GM19438 (cell line): ENCODE measurements around the gene KLHDC10.
A peak's percentile ranks its signal among the peaks of the same experiment; 100 is the strongest.
"Not testable (repeated sequence)": the region's sequence is repeated elsewhere in the genome, so short reads cannot be mapped to it uniquely, and the experiment has no call there.

Source experiments
- ATAC-seq: cut with Tn5 transposase; IDR thresholded peaks from one replicate; pipeline ENCODE4 v1.9.1; 2021; ENCODE audit warnings: low read depth; ENCODE audit not compliant: unreplicated experiment

The KLHDC10 gene

GRCh38 chr7:130071701-130072622 lies 1.6 kb downstream of the KLHDC10 start:
- ATAC-seq, result peak; percentile 39

DNA sequence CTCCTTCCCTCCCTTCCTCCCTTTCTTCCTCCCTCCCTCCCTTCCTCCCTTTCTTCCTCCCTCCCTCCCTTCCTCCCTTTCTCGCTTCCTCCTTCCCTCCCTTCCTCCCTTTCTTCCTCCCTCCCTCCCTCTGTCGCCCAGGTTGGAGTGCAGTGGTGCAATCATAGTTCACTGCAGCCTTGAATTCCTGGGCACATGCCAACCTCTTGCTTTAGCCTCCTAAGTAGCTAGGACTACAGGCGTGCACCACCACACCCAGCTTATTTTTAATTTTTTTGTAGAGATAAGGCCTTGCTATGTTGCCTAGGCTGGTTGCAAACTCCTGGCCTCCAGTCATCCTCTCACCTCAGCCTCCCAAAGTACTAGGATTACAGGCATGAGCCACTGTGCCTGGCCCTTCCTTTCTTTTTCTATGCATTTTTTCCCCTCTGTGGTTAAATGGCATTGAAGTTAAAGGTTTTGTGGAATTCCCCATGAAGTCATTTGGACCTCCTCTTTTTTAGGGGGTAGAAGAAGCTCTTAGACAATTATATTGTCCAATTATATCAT lies 9.6 kb downstream of the KLHDC10 start:
- no peak for ATAC-seq

DNA sequence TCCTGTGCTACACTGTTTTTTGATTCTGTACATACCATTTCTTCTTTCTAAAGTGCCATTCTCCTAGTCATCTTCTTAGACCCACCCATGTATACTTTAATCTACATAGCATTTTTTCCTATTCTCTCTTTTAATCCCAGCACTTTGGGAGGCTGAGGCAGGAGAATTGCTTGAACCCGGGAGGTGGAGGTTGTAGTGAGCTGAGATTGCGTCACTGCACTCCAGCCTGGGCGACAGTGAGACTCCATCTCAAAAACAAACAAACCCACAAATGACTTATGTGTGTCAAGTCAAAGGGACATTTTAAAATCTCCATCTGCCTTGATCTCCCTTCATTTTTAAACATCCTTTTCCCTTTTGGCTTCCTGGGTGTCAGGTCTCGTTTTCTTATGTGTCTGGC lies 13.2 kb downstream of the KLHDC10 start:
- ATAC-seq, result not testable (repeated sequence)

DNA sequence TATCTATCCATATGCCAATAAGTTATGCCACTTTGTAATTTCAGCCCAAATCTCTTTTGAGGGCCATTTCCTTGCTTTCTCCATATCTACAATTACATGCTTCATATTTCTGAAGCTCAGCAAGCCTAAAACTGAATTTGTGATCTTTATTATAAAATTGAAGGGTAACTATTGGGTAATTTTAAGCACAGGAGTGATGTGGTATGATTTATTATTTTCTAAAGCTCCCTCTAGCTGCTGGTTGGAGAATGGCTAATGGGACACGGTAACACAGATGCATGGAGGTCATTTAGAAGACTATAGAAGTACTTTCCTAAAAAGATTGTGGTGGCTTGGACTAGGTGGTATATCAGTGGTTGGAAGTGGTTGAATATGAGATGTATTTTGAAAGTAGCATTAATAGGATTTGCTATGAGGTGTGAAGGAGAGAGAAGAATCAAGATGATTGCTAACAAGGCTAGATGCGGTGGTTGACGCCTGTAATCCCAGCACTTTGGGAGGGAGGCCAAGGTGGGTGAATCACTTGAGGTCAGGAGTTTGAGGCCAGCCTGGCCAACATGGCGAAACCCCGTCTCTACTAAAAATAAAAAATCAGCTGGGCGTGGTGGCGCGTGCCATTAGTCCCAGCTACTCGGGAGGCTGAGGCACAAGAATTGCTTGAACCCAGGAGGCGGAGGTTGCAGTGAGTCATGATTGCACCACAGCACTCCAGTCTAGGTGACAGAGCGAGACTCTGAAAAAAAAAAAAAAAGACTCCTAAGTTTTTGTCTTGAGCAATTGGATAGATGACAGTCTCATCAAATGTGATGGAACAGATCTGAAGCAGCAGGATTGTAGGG lies 13.9 kb downstream of the KLHDC10 start:
- no peak for ATAC-seq

GRCh38 chr7:130085235-130085634 lies 14.9 kb downstream of the KLHDC10 start:
- ATAC-seq, result not testable (repeated sequence)

DNA sequence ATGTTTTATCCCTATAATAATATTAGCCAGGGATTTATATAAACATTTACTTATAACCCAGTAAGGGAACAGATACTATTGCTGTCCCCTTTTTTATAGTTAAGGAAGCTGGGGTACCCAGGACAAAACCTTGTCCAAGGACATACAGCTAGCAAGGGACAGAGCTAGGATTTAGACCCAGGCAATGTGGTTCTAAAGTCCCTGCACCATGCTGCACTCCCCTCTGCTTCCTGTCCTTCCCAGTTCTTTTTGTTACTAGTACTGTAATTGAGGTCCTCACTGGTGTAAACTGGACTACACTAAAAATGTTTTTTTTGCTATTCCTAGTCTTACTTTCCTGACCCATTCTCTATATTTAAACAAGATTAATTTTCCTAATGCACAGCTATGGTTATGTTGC lies 16.6 kb downstream of the KLHDC10 start:
- ATAC-seq, result no peak

DNA sequence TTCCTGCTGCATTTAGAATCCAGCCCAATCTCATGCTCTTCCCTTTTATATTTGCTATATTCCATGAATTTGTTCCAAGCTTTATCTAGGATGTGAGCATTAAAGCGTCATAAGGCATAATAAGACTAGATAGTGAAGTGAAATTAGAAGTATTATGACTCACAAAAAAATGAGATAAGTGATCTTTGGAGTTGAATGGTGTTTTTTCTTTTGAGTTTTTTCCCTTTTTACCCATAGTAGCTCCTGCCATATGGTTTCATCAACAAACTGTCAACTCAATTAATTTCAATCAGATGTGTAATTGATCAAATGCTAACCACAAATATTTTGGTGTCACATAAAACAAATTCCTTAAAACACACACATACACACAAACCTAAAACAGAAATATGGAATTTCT lies 17.0 kb downstream of the KLHDC10 start:
- ATAC-seq, result no peak

GRCh38 chr7:130090745-130091532 lies 20.6 kb downstream of the KLHDC10 start:
- no peak for ATAC-seq

DNA sequence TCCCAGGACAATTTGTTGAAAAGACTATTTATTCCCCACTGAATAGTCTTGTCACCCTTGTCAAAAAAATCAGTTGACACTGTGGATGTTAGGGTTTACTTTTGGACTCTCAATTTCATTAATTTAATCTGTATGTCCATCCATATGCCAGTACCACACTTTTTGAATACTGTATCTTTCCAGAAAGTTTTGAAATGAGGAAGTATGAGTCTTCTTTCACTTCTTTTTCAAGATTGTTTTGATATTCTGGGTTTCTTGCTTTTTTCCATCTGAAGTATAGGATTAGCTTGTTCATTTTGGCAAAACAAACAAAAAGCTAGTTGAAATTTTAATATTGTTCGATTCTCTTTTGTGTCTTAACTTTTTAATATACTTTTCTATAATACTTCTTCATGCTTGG lies 21.7 kb downstream of the KLHDC10 start:
- no peak for ATAC-seq

- ATAC-seq, result no peak
Observed at GRCh38 chr7:130092598-130092997, 22.3 kb downstream of the KLHDC10 start.

GRCh38 chr7:130095812-130096211 lies 25.5 kb downstream of the KLHDC10 start:
- no peak for ATAC-seq

DNA sequence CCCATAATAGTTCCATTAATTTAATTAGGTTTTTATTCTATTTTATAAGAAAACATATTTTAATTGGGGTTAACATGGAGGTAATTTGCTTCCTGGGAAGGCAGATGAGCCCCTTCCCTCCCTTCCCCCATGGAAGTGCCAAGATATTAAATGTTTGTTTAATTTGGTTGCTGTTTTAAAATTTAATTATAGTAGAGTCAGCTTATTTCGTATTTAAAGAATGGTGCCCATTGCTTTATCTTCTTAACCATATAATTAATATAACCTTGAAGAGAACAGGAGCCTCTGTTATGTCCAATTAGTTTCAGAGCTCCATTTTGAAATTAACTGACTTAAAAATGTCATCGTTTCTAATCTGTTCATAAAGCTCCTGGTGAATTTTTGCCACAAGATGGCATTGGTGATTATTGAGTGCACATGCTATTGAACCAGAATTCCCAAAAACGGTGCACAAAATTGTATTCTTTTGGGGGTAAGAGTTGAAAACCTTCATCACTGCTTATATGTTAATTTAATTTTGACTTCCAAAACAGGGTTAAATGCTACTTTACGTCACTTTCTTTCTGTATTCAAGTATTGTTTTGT lies 26.0 kb downstream of the KLHDC10 start:
- ATAC-seq, result no peak

- no peak for ATAC-seq
Observed at GRCh38 chr7:130099331-130099730, 29.0 kb downstream of the KLHDC10 start.

DNA sequence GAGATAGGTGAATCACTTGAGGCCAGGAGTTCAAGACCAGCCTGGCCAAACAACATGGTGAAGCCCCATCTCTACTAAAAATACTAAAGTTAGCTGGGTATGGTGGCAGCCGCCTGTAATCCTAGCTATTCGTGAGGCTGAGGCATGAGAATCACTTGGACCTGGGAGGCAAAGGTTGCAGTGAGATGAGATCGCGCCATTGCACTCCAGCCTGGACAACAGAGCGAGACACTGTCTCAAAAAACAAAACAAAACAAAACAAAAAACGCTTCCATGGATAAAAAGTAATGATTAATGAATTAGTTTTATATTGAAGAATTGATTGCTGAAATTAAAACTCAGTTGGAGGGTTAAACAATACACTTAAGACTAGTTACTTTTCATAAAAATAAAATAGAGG lies 32.3 kb downstream of the KLHDC10 start:
- ATAC-seq, result no peak

DNA sequence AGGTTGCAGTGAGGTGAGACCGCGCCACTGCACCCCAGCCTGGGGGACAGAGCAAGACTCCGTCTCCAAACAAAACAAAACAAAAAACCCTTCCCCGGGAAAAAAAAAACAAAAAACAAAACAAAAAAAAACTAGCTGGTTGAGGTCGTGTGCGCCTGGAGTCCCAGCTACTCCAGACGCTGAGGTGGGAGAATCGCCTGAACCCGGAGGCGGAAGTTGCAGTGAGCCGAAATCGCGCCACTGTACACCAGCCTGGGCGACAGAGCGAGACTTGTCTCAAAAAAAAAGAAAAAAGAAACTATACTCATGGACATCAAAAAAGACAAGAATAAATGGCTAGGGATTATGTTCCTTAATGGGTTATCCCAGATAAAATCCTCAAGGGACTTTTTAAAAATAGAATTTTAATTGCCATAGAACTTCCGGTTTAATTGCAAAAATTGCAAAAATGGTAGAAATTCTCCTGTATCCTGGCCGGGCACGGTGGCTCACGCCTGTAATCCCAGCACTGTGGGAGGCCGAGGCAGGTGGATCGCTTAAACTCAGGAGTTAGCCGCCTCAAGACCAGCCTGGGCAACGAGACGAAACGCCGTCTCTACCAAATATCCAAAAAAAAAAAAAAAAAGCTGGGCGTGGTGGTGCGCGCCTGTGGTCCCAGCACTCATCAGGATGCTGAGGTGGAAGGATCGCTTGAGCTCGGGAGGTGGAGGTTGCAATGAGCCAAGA lies 37.8 kb downstream of the KLHDC10 start:
- ATAC-seq, result no peak

- ATAC-seq, result no peak
Observed at GRCh38 chr7:130108809-130109208, 38.5 kb downstream of the KLHDC10 start.

DNA sequence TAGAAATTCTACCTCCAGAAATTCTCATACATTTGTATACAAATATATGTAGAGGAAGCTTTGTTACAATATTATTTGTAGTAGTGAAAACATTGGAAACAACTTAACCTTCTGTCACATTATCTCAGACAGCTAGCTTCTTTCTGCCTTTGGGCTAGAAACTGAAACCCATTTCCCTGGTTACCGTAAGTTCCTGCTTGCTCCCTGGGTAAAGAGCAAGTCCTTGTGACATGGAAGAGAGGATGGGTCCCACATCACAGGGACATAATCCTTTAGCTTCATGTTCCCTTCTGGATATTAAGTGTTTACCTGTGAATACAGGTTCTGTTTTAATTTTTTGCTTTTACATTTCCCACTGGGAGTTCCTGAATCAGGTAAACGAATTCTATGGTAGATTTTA lies 41.8 kb downstream of the KLHDC10 start:
- no peak for ATAC-seq

DNA sequence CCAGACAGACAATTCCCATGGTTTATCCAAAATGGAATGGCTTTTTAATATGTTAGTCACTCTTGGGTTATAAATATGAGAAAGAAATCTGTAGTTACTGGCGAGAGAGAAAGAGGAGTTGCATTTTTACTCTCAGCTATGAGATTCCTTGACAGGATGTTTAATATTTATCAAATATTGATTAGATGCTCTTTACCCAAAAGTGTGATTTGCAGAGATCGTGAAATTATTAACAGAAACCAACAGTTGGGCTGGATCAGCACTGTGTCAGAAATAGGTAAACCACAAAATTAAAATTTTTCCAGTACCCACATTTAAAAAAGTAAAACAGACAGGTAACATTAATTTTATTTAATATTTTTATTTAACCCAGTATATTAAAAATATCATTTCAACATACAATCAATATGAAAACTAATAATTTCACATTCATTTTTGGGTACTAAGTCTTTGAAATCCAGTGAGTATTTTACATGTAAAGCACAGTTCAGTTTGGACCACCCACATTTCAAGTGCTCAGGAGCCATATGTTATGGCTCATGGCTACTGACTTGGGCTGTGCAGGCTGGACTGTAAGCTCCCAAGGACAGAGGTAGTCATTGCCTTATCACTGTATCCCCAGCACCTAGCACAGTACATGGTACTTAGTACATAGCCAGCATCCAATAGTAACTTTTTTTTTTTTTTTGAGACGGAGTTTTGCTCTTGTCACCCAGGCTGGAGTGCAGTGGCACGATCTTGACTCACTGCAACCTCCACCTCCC lies 42.5 kb downstream of the KLHDC10 start:
- ATAC-seq, result no peak

GRCh38 chr7:130113426-130113805 lies 43.1 kb downstream of the KLHDC10 start:
- ATAC-seq, result not testable (repeated sequence)
